Amniotic stem cell (primary cell): ENCODE data around the gene RPL19.
A peak's percentile ranks its signal among the peaks of the same experiment; 100 is the strongest.
"Not testable (repeated sequence)": the region's sequence is repeated elsewhere in the genome, so short reads cannot be mapped to it uniquely, and the experiment has no call there.

Experiments used
- DNase-seq: peaks from one replicate; lab custom pipeline; 2025; lab: John Stamatoyannopoulos, UW

RPL19 gene

GRCh38 chr17:39244600-39245570 is 44.8 kb downstream of the RPL19 start:
- DNase-seq = peak; percentile 52

- DNase-seq = no peak
These were observed 46.2 kb downstream of the RPL19 start for GRCh38 chr17:39246274-39246673.

- DNase-seq = not testable (repeated sequence)
These were observed 50.0 kb downstream of the RPL19 start for GRCh38 chr17:39250076-39250475.

GRCh38 chr17:39251997-39252396 is 51.9 kb downstream of the RPL19 start:
- DNase-seq = no peak

GRCh38 chr17:39252788-39253460 is 52.8 kb downstream of the RPL19 start:
- DNase-seq = no peak
